Kidney capillary endothelial cell (primary cell): Measurements from ENCODE around the gene CLEC16A.
"Not testable (repeated sequence)": the region's sequence is repeated elsewhere in the genome, so short reads cannot be mapped to it uniquely, and the experiment has no call there.

Experiments used
- DNase-seq: peaks from one replicate; pipeline ENCODE4 v3.0.0-alpha.2; 2018; ENCODE audit warnings: low spot score

The CLEC16A gene

DNA sequence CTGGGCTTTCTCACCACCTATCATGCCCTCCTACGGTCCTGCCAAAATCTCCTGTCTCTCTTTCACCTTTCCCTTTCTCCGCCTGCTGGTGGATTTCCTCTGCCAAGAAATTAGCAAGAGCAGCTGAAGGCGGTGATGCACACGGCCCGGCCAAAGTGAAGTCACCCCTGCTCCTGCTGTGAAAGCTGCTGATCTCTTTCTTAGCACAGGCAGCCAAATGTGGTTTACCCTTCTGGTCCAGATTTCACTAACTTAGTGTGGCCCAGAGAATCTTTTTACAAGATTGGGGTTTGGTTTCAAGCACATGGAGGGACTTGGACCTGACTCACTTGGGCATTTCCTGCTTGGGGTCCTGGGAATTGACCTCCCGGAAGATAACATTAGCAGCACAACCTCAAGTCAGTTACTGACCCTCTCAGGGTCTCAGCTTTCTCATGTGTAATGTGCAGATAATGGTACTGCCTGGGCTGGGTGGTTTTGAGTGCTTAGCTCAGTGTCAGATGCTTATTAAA, 155.9 kb downstream of the CLEC16A start:
- DNase-seq, result peak; percentile 81

GRCh38 chr16:11101283-11101682, 156.9 kb downstream of the CLEC16A start:
- no peak for DNase-seq

DNA sequence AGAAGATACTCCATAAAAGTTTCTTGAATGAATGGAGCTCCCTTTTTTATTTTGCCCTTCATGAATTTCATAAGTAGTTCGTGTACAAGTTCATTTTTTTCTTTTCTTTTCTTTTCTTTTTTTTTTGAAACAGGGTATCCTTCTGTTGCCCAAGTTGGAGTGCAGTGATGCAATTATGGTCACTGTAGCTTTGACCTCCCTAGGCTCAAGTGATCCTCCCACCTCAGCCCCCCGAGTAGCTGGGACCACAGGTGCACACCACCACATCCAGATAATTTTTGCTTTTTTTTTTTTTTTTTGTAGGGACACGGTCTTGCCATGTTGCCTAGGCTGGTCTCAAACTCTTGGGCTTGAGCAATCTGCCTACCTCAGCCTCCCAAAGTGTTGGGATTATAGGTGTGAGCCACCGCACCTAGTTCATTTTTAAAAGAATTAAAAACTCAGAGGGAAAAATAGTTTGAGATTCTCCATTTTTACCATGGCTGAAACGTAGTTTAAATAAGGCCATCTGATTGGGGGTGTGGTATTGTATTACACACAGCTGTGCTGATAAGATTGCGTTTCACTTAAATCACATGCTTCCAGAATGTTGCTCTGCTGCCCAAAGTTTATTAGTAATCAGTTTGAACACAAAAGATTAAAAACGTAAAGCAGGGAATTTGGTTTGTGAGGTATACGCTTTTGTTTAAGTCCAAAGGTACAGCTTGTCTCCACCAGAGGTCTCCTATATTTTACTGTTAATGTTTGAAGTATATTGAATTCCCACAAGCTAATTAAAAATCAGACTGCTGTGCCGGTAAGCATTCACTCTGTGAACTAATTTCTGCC, 157.5 kb downstream of the CLEC16A start:
- DNase-seq, result no peak

DNA sequence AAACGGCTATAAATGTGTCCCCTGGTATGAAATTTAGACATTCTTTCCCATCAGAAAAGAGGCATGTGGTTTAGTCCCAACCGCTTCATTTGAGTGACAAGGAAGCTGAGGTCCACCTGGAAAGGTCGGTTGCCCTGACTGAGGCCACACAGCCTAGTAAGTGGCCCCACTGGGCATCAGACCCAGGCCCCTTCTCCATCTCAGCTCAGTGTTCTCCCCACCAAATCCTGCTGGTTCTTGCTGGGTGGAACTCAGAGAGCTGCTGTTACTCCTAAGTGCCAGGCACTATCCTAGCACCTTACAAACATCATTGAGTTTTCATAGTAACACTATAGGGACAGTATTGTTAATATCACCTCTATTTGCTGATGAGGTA, 158.1 kb downstream of the CLEC16A start:
- DNase-seq, result no peak

- not testable (repeated sequence) for DNase-seq
Measured at GRCh38 chr16:11103301-11103700, 158.9 kb downstream of the CLEC16A start.

DNA sequence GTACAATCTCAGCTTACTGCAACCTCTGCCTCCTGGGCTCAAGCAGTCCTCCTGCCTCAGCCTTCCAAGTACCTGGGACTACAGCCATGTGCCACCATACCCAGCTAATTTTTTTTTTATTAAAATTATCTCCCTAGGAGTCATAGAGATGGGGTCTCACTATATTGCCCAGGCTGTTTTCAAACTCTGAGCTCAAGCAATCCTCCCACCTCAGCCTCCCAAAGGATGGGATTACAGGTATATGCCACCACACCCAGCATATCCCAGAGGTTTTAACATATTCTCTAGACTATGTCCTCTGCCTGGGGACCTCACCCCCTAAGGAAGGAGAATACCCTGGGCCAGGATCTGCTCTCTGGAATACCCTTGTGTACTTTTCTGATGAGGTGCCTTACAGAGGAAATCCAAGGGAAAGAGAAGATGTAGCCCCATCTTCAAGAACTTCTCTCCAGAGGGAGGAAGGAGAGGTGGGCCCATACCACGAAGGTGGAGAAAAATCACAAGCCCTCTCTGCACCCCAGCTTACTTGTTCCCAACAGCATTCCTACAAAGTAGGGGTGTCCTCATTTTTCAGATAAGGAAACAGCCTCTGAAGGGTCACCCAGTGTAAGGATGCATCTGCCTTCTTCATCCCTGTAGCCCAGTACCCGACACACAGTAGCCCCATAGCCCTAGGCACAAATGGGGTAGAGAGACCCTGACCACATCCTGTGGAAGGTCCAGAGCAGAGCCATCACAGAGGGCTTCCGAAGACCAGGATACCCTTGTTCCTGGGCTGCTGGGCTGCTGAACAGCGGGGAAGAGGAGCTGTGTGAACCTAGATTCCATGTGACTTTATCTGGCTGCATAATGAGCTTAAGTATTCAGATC, 160.0 kb downstream of the CLEC16A start:
- DNase-seq, result no peak

GRCh38 chr16:11105038-11105903, 160.9 kb downstream of the CLEC16A start:
- DNase-seq, result no peak

DNA sequence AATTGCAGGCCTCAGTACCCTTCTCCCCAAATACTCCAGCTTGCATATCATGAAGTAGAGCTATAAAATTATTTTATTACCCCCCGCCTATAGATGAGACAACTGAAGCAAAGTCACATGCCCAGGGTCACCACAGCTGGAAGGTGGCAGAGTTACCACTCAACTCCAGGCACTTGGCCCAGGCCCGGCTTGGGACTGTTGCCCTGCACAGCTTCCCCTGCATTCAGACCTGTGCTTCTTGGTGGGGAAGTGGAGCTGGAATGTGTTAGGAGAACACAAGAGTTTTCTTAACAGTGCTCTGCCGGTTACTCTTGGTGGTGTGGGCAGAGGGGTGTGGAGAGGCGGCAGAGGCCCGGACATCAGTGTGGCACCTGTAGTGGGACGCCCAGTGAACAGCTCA, 162.4 kb downstream of the CLEC16A start:
- no peak for DNase-seq

GRCh38 chr16:11107780-11108465, 163.6 kb downstream of the CLEC16A start:
- DNase-seq, result no peak

DNA sequence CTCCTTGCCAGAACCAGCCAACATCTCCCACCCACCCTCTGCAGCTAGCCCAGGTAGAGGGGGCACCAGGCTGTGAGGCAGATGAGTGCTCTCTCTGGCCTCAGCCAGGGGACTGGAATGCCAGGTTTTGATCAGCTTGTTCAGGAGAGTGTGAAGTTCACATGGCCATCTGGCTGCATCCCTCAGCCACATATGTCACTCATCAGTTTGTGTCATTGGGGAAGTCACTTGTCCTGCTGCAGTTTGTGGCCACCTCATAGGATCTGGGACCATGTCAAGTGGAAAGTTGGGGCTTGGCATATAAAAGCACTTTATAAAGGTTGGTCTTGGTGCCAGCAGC, 164.1 kb downstream of the CLEC16A start:
- no peak for DNase-seq

DNA sequence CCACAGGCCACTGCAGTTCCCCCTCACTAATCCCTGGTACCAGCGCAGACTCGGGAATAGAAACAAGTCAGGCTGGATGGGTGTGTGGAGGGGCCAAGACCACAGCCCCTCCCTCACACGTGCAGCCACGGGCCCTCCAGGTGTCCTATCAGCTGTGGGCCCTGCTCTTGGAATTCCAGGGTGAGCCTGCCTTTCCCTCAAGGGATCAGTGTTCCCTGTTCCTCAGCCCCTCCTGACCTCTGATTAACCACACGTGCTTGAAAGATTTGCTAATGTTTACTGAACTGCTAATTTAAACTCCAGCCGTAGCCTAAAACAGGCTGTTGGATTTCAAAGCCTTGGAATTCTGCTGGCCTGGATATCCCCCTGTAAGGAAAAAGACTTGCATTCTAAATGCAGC, 165.2 kb downstream of the CLEC16A start:
- no peak for DNase-seq

GRCh38 chr16:11111150-11111549, 166.8 kb downstream of the CLEC16A start:
- DNase-seq, result no peak

DNA sequence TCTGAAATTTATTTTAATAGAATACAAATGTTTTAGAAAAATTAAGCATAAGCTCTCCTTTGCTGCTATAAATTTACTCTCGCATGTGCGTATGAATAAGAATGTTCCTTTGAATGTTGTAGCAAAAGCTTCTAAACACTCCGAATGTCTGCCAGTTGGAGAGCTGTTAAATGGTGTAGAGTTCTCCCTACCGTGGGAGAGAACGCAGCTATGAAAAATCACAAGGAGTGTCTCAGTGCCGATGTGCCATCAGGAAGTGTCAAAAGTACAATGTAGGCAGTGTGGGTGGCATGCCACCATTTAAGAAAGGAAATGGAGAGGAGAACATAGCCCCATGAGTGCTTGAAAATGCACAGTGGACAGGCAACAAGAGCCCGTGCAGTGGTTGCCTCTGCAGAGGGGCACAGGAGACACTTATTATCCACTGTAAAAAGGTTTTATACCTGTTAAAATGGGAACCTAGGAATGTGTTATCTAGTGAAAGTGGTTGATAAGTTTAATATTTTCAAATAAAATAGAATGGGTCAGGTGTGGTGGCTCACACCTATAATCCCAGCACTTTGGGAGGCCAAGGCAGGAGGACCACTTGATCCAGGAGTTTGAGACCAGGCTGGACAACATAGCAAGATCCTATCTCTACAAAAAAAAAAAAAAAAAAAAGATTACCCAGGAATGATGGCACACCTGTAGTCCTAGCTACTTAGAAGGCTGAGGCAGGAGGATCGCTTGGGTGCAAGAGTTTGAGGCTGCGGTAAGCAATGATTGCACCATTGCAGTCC, 167.7 kb downstream of the CLEC16A start:
- no peak for DNase-seq

- DNase-seq, result no peak
Measured at GRCh38 chr16:11112723-11113348, 168.5 kb downstream of the CLEC16A start.

GRCh38 chr16:11114366-11115164, 170.2 kb downstream of the CLEC16A start:
- no peak for DNase-seq

DNA sequence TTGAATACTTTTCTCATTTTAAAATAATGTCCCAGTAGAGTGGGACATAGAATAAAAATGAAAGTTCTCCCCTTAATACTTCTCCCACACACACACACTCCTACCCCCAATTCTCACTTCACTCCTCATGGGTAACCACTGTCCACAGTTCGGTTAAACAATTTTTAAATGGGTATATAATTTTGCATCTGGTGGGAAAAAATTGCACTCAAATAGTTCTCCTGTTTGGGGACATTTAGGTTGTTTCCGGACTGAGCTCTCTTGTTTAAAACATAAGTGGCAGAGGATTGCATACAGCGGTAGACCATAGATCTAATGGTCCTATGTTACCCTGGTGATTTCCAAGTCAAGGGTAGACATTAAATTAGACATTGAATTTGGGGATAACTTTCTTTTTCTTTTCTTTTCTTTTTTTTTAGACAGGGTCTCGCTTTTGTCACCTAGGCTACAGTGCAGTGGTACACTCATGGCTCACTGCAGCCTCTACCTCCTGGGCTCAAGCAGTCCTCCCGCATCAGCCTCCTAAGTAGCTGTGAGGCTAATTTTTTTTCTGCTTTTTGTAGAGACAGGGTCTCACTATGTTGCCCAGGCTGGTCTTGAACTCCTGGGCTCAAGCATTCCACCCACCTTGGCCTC, 173.3 kb downstream of the CLEC16A start:
- no peak for DNase-seq

DNA sequence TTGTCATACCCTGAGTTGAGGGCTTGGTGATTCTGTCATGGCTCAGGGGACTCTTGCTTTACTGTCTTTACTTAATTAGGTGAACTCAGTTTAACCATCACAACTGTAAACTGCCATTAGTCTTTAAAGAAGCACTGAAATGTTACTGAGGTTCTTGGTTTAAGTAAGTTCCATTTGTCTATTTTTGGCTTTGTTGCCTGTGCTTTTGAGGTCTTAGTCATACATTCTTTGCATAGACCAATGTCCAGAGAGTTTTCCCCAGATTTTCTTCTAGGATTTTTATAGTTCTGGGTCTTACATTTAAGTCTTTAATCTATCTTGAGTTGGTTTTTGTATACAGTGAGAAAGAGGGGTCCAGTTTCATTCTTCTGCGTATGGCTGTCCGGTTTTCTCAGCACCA, 174.1 kb downstream of the CLEC16A start:
- DNase-seq, result no peak

DNA sequence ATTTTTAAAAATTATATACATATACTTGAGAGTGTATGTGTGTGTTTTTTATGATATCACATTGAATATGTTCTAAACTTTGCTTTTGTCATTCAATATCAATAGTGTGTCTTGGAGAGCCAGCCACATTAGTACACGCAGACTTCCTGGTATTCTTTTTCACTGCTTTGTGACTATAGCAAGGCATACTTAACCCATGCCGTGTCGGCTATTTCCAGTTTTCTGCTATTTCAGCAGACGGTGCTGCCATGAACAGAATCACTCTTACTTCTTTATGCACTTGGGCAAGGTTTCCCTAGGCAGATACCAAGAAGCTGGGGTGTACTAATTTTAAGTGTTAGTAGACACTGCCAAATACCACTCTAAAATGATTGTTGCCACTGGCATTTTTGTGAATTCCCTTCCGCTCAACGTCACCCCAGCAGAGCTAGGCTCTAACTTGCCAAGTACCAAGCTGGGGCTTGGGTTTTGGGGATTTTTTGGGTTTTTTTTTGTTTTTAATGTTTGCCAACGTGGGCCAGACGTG, 176.8 kb downstream of the CLEC16A start:
- DNase-seq, result peak; percentile 73
